HG02763 (cell line): ENCODE data around the gene KLHDC2.
A peak's percentile ranks its signal among the peaks of the same experiment; 100 is the strongest.
"Not testable (repeated sequence)": the region's sequence is repeated elsewhere in the genome, so short reads cannot be mapped to it uniquely, and the experiment has no call there.

Experiments
- ATAC-seq: cut with Tn5 transposase; IDR thresholded peaks from one replicate; pipeline ENCODE4 v1.9.1; 2021; ENCODE audit warnings: mild to moderate bottlenecking, moderate library complexity; ENCODE audit not compliant: unreplicated experiment

KLHDC2 gene, protein sequence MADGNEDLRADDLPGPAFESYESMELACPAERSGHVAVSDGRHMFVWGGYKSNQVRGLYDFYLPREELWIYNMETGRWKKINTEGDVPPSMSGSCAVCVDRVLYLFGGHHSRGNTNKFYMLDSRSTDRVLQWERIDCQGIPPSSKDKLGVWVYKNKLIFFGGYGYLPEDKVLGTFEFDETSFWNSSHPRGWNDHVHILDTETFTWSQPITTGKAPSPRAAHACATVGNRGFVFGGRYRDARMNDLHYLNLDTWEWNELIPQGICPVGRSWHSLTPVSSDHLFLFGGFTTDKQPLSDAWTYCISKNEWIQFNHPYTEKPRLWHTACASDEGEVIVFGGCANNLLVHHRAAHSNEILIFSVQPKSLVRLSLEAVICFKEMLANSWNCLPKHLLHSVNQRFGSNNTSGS

GRCh38 chr14:49767571-49768300 is at the start of gene KLHDC2:
TSS of gene KLHDC2 (plus strand) at chr14:49768153. CDS start at chr14:49768469, 316 bp downstream.
- peak; percentile 94 for ATAC-seq

- no peak for ATAC-seq
Observed at GRCh38 chr14:49720744-49721143, 47.2 kb upstream of the KLHDC2 start.

GRCh38 chr14:49721733-49722435 is 46.1 kb upstream of the KLHDC2 start:
- ATAC-seq = not testable (repeated sequence)

GRCh38 chr14:49727171-49727570 is 40.8 kb upstream of the KLHDC2 start:
- no peak for ATAC-seq

DNA sequence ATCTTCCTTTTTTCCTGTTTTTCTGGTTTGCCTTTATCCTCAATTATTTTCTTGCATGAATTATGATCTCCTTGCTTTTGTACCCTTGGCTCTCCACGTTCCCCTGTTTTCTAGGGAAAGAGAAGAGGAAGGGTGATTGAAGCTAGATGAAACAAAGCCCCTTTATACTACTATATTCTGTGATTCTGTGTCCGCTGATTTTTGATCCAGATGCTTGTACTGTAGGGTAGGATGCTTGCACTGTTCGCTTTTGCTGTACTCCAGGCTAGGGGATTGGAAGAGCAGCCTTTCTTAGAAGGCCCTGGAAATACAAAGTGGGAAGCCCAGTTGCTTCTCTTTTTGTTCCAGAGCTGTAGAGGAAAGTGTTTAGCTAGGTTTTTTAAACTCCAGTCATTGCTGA is 35.1 kb upstream of the KLHDC2 start:
- no peak for ATAC-seq

DNA sequence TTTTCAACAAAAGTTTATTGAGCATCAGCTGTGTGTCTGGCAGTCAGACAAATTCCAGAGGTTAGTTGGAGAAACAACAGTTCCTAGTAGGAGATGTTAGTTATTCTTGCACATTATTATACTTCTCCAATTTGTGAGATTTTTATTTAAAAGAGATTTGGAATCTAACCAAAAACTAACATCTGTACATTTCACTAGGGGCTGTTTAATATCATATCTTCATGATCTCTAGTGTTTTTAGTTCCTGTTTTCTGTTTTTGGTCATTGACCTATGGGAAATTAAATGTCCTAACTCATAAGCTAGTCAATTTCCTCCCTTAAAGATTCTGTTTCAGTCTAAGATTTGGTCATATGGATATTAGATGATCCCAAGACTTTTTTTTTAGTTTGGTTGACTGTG is 34.1 kb upstream of the KLHDC2 start:
- no peak for ATAC-seq

DNA sequence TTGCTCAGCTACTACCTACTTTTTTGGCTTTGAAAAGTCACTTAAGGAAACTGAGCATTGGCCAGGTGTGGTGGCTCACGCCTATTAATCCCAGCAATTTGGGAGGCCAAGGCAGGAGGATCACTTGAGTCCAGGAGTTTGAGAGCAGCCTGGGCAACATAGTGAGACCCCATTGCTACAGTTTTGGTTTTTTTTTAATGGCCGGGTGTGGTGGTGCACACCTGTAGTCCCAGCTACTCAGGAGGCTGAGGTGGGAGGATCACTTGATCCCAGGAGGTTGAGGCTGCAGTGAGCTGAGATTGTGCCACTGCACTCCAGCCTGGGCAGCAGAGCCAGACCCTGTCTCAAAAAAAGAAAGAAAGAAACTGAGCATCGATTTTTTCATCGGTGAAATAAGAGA is 32.3 kb upstream of the KLHDC2 start:
- not testable (repeated sequence) for ATAC-seq

GRCh38 chr14:49745191-49745590 is 22.8 kb upstream of the KLHDC2 start:
- no peak for ATAC-seq

DNA sequence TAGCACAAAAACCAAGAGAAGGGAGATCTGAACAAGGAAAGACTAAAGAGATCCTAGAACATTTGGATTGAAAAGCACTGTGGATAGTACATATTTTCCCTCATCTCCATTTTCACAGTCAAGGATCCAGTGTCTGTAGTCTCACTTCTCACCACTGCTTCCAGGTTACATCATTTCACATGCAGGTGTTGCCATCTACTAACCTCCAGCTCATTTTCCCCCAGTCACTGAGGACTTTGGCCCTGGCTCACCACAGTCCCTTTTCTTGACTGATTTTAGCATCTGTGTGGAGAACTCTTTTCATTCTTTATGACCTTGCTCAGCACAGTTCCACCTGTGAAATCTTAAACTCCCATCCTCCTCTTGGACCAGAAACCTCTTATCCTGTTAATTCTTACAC is 21.5 kb upstream of the KLHDC2 start:
- ATAC-seq = not testable (repeated sequence)

GRCh38 chr14:49754570-49755097 is 13.3 kb upstream of the KLHDC2 start:
- no peak for ATAC-seq

GRCh38 chr14:49755378-49755777 is 12.6 kb upstream of the KLHDC2 start:
- ATAC-seq = no peak

- ATAC-seq = no peak
Observed at GRCh38 chr14:49761839-49762551, 6.0 kb upstream of the KLHDC2 start.

- no peak for ATAC-seq
Observed at GRCh38 chr14:49766839-49767238, 1.1 kb upstream of the KLHDC2 start.

- no peak for ATAC-seq
Observed at GRCh38 chr14:49767270-49767570, 733 bp upstream of the KLHDC2 start.

GRCh38 chr14:49768301-49769121 is 558 bp downstream of the KLHDC2 start:
- peak; percentile 20 for ATAC-seq

DNA sequence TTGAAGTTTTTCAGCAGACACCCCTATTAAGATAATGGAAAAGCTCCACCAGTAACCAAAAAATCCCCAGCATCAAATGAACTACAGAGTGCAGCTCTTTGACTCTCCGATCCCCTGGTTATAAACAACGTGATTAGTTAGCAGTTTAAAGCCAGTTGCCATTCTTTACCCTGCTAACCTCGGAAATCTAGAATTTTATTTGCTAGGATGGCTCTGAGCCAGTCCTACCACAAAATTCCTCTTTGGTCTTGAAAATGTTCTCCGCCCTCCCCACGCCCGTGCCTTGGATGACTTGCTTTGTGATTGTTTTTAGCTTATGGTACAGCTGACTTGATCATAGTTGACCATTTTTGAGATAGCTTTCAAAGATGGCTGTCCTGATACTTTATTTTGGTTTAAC is 1.2 kb downstream of the KLHDC2 start:
- no peak for ATAC-seq

GRCh38 chr14:49769581-49770211 is 1.7 kb downstream of the KLHDC2 start:
- no peak for ATAC-seq

DNA sequence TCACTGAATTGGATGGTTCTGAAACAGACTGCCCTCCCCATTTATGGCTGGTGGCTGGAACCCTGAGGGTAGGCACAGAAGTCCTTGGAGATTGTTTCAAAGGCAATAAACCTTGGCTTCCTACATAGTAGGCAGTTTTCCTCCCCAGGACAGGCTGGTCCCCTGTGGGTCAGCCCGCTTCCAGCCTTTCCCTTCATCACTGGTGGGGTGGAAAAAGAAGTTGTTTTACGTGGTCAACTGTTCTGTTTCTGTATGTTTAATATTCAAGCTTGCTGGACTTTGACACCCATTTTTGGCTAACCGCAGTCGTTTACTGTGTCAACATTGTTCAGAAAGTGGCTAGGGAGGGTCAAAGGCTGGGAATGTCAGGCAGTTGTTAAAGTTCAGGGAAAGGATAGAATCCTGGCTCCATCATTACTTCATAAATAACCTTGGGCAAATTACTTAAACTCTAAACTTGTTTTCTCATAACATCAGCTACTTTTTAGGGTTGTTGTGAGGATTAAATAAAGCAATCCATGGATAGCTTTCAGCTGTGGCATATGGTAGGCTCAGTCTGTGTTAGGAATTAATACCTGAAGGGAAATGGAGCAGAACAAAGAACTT is 2.4 kb downstream of the KLHDC2 start:
- no peak for ATAC-seq

DNA sequence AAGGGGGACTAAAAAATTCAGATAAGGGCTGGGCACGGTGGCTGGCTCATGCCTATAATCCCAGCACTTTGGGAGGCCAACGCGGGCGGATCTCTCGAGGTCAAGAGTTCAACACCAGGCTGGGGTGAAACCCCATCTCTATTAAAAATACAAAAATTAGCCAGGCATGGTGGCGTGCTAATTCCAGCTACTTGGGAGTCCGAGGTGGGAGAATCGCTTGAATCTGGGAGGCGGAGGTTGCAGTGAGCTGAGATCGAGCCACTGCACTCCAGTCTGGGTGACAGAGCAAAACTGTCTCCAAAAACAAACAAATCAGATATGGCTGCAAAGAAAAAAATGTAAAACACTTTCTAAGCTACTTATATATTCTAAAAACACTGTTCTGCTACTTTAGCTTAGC is 3.7 kb downstream of the KLHDC2 start:
- ATAC-seq = not testable (repeated sequence)
